Progenitor cell of endocrine pancreas (in vitro differentiated cells): ENCODE measurements around the gene SSX2IP. TPM values are rescaled to one million over a fixed set of nuclear protein-coding genes. Genes with fewer than 3 reads are reported as not detected.

Experiments
- DNase-seq: peaks from one replicate; pipeline ENCODE4 v3.0.0; 2021; ENCODE audit warnings: low spot score; ENCODE audit not compliant: unreplicated experiment
- H3K27ac Mint-ChIP-seq: 2 replicates; pipeline ENCODE4 v1.8.0; 2021; ENCODE audit warnings: mild to moderate bottlenecking, moderate library complexity, mixed read lengths
- H3K27me3 Mint-ChIP-seq: 2 replicates; pipeline ENCODE4 v1.8.0; 2021; ENCODE audit warnings: mixed read lengths
- H3K36me3 Mint-ChIP-seq: 2 replicates; pipeline ENCODE4 v1.8.0; 2022; ENCODE audit warnings: mixed read lengths; ENCODE audit not compliant: insufficient read depth
- H3K4me1 Mint-ChIP-seq: 2 replicates; pipeline ENCODE4 v1.8.0; 2021; ENCODE audit warnings: low read depth, mixed read lengths
- H3K4me3 Mint-ChIP-seq: 2 replicates; pipeline ENCODE4 v1.8.0; 2021; ENCODE audit warnings: low read depth, mild to moderate bottlenecking, moderate library complexity, mixed read lengths
- H3K9me3 Mint-ChIP-seq: 2 replicates; pipeline ENCODE4 v1.8.0; 2021; ENCODE audit warnings: low read depth, mixed read lengths
- total RNA-seq: library from RNA; stranded (reverse); gene quantifications from 2 replicates; pipeline ENCODE4 v1.2.1, GENCODE V29; 2021
- TF ChIP-seq, protein P1 (sequence below): fragments of 200-600 bp; sonication (generic); IDR thresholded peaks from one replicate; pipeline ENCODE4 v1.5.0; 2021; ENCODE audit warnings: antibody characterized with exemption, mild to moderate bottlenecking; ENCODE audit not compliant: unreplicated experiment

The SSX2IP gene
- total RNA-seq, 1 donor from 2014 or later = 36.4 TPM

DNA sequence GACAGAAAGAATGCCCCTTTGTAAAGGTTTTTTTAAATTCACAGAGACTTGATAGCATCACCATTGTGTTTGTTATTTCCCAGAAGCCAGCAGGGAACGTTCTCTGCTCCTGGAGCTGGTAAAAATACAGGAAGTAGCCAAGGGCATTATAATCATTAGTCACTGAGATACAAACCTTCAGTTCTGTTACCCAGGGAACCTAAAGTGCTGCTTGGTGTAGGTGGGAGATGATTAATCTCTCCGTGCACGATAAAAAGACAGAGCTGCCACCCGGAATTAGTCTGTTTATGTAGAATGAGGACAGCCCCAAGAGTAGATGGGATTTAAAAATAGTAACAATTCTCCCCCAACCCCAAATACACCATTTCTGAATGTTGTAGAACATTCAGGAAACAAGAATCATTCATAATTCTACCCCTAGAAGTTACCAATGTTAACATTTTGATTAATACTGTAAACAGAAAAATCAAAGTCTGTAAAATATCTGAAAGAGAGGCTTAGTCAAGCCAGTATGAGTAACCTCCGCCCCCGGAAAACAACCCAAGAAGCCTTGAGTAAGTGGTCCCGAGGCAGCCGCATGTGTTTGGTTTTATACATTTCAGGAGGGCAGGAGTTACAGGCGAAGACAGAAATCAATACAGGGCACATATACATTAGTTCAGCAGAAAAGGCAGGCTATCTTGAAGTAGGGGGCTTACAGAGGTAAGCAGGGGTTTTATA lies 70.7 kb downstream of the SSX2IP start:
- DNase-seq = no peak
- no peaks in the 10 kb centered on the region for H3K27me3 Mint-ChIP-seq
- peak overlapping the region; percentile 66 for H3K27ac Mint-ChIP-seq
- H3K4me1 Mint-ChIP-seq = peaks cover 16% of the 10 kb centered on the region
- TF ChIP-seq, protein P1, sequence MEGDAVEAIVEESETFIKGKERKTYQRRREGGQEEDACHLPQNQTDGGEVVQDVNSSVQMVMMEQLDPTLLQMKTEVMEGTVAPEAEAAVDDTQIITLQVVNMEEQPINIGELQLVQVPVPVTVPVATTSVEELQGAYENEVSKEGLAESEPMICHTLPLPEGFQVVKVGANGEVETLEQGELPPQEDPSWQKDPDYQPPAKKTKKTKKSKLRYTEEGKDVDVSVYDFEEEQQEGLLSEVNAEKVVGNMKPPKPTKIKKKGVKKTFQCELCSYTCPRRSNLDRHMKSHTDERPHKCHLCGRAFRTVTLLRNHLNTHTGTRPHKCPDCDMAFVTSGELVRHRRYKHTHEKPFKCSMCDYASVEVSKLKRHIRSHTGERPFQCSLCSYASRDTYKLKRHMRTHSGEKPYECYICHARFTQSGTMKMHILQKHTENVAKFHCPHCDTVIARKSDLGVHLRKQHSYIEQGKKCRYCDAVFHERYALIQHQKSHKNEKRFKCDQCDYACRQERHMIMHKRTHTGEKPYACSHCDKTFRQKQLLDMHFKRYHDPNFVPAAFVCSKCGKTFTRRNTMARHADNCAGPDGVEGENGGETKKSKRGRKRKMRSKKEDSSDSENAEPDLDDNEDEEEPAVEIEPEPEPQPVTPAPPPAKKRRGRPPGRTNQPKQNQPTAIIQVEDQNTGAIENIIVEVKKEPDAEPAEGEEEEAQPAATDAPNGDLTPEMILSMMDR = no peak
- H3K36me3 Mint-ChIP-seq = peaks cover 7% of the 10 kb centered on the region
- H3K9me3 Mint-ChIP-seq = peaks cover 6% of the 10 kb centered on the region
- peak overlapping the region; percentile 79 for H3K4me3 Mint-ChIP-seq

DNA sequence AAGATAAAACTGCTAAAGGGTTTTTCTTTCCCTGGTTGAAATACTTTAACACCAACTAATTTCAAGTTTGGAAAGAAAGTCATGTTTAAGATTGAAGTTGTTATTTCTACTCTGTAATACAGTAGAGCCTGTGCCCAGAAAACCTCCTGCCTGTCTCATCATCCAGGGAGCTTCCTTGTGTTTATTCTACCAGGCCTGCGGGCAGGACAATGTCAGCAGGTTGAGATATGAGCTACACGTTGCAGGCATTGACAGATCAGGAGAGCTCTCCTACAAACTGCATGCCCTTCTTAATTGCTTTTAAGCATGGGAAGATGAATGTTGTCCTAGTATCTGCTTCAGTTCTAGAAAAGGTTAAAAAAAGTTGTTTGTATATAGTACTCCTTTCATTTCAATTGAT lies 72.9 kb downstream of the SSX2IP start:
- TF ChIP-seq, protein P1 = no peak
- Mint-ChIP-seq H3K9me3 (peaks cover 21% of the 10 kb centered on the region), H3K4me1 (peaks cover 16% of the 10 kb centered on the region), H3K27me3 (no peaks in the 10 kb centered on the region), H3K36me3 (peaks cover 18% of the 10 kb centered on the region), H3K27ac (peak overlapping the region; percentile 41), H3K4me3 (no peak overlapping the region)
- no peak for DNase-seq

DNA sequence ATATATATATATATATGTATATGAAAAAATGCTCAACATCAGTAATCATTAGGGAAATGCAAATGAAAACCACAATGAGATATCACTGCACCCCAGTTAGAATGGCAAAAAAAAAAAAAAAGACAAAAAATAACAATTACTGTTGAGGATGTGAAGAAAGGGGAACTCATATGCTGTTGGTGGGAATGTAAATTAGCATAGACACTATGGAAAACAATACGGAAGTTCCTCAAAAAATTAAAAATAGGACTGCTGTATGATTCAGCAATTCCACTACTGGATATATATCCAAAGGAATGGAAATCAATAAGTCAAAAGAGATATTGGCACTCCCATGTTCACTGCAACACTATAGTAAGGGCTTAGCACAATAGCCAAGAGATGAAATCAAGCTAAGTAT lies 74.5 kb downstream of the SSX2IP start:
- Mint-ChIP-seq H3K27me3 (no peaks in the 10 kb centered on the region), H3K36me3 (peaks cover 27% of the 10 kb centered on the region), H3K4me1 (peaks cover 23% of the 10 kb centered on the region), H3K4me3 (no peak overlapping the region), H3K9me3 (peaks cover 26% of the 10 kb centered on the region), H3K27ac (no peak overlapping the region)
- TF ChIP-seq, protein P1 = no peak
- DNase-seq = no peak

DNA sequence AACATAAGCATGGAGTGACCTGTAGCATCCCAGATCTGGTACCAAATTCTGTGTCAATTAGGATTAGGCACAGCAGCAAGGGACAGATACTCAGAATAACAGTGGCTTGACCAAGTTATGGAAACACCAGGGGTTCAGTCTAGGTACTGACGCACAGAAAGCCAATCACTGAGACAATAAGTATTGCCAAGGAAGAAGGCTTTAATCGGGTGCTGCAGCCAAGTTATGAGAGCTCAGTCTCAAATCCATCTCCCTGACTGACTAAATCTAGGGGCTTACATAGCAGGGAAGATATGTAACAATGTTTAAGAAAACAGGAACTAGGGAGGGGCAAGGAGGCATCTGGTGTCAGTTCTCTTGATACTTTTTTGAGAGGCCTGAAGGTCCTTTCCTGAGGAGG lies 76.4 kb downstream of the SSX2IP start:
- no peak for DNase-seq
- TF ChIP-seq, protein P1 = no peak
- peaks cover 28% of the 10 kb centered on the region for H3K36me3 Mint-ChIP-seq
- no peaks in the 10 kb centered on the region for H3K27me3 Mint-ChIP-seq
- peaks cover 11% of the 10 kb centered on the region for H3K4me1 Mint-ChIP-seq
- H3K9me3 Mint-ChIP-seq = peaks cover 28% of the 10 kb centered on the region
- no peak overlapping the region for H3K4me3 Mint-ChIP-seq
- H3K27ac Mint-ChIP-seq = no peak overlapping the region

DNA sequence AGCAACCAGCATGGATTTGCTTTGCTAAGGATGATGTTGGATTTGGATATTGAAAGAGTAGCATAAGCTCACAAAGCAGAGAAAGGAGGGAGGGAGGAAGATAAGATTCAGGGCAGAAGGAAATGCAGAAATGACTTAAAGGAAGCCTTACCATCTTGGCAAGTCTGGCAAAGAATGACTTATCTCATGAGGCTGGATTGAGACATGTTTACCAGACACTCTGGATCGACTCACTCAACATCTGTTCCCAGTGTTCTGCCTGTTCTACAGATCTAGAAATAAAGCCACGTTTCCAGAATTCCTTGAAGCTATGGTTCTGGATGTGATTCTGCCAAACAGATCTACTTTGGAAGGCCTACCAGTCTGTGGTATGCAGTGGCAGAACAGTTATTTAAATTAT lies 77.2 kb downstream of the SSX2IP start:
- H3K4me1 Mint-ChIP-seq = peaks cover 11% of the 10 kb centered on the region
- H3K27me3 Mint-ChIP-seq = no peaks in the 10 kb centered on the region
- DNase-seq = no peak
- TF ChIP-seq, protein P1 = no peak
- H3K27ac Mint-ChIP-seq = no peak overlapping the region
- H3K9me3 Mint-ChIP-seq = peaks cover 28% of the 10 kb centered on the region
- H3K36me3 Mint-ChIP-seq = peaks cover 28% of the 10 kb centered on the region
- H3K4me3 Mint-ChIP-seq = no peak overlapping the region
